Stimulated activated CD8-positive, alpha-beta memory T cell treated with anti-CD3 and anti-CD28 coated beads, Interleukin-12 subunit alpha, Interleukin-12 subunit beta, amount 100 ng/mL, for 1 hour (primary cell): Measurements from ENCODE around the gene ACBD7.

Experiments
- DNase-seq: peaks from one replicate; pipeline ENCODE4 v3.0.0-alpha.2; 2020; ENCODE audit warnings: low read depth

Gene ACBD7

GRCh38 chr10:15091418-15091817, 2.8 kb upstream of the ACBD7 start:
- DNase-seq, result no peak

- no peak for DNase-seq
These were observed 4.1 kb downstream of the ACBD7 start for GRCh38 chr10:15084502-15084922.

GRCh38 chr10:15083674-15084501, 4.7 kb downstream of the ACBD7 start:
- no peak for DNase-seq

- DNase-seq, result no peak
These were observed 13.2 kb downstream of the ACBD7 start for GRCh38 chr10:15075421-15075820.

- DNase-seq, result no peak
These were observed 16.2 kb downstream of the ACBD7 start for GRCh38 chr10:15072358-15072757.

GRCh38 chr10:15069230-15069629, 19.3 kb downstream of the ACBD7 start:
- no peak for DNase-seq

- DNase-seq, result no peak
These were observed 19.8 kb downstream of the ACBD7 start for GRCh38 chr10:15068802-15069201.

GRCh38 chr10:15067154-15067553, 21.4 kb downstream of the ACBD7 start:
- DNase-seq, result no peak

- DNase-seq, result no peak
These were observed 27.9 kb downstream of the ACBD7 start for GRCh38 chr10:15060638-15061037.

- no peak for DNase-seq
These were observed 28.7 kb downstream of the ACBD7 start for GRCh38 chr10:15059914-15060313.

GRCh38 chr10:15058689-15059088, 29.9 kb downstream of the ACBD7 start:
- DNase-seq, result no peak

- no peak for DNase-seq
These were observed 35.5 kb downstream of the ACBD7 start for GRCh38 chr10:15053061-15053460.

GRCh38 chr10:15052121-15052520, 36.5 kb downstream of the ACBD7 start:
- DNase-seq, result no peak

- no peak for DNase-seq
These were observed 39.0 kb downstream of the ACBD7 start for GRCh38 chr10:15049533-15049932.

GRCh38 chr10:15046626-15047025, 42.0 kb downstream of the ACBD7 start:
- no peak for DNase-seq

GRCh38 chr10:15045380-15045779, 43.2 kb downstream of the ACBD7 start:
- DNase-seq, result no peak

- no peak for DNase-seq
These were observed 44.9 kb downstream of the ACBD7 start, which contains the start of gene OLAH for GRCh38 chr10:15043674-15044073. OLAH (plus strand) TSS chr10:15043943; CDS start chr10:15047289, 3,346 bp downstream.

GRCh38 chr10:15038416-15038815, 50.2 kb downstream of the ACBD7 start:
- no peak for DNase-seq

GRCh38 chr10:15037691-15038090, 50.9 kb downstream of the ACBD7 start:
- DNase-seq, result no peak

- DNase-seq, result no peak
These were observed 52.9 kb downstream of the ACBD7 start for GRCh38 chr10:15035385-15036301.

- DNase-seq, result no peak
These were observed 60.8 kb downstream of the ACBD7 start for GRCh38 chr10:15027741-15028140.
